BE2C (cell line): ENCODE measurements around the gene CLIC5.

ENCODE experiments used
- DNase-seq: peaks from one replicate; pipeline ENCODE4 v3.0.0-alpha.2; 2020
- H3K27me3 ChIP-seq: fragments of 250-450 bp; sonication (Bioruptor Pico); 2 replicates; pipeline ENCODE4 v1.5.1; 2020; ENCODE audit warnings: mild to moderate bottlenecking
- H3K36me3 ChIP-seq: fragments of 250-450 bp; sonication (Bioruptor Pico); 2 replicates; pipeline ENCODE4 v1.5.1; 2020; ENCODE audit warnings: mild to moderate bottlenecking
- H3K4me1 ChIP-seq: fragments of 250-450 bp; sonication (Bioruptor Pico); 2 replicates; pipeline ENCODE4 v1.5.1; 2020
- H3K4me3 ChIP-seq: 2 replicates; pipeline ENCODE4 v1.5.1; 2011; ENCODE audit warnings: low read depth, low read length
- H3K9me3 ChIP-seq: fragments of 250-450 bp; sonication (Bioruptor Pico); 2 replicates; pipeline ENCODE4 v1.5.1; 2020
- TF ChIP-seq, protein P1 (sequence below): IDR thresholded peaks from 2 replicates; pipeline ENCODE4 v1.5.1; 2012; ENCODE audit warnings: mild to moderate bottlenecking, low read depth, low read length

The CLIC5 gene

DNA sequence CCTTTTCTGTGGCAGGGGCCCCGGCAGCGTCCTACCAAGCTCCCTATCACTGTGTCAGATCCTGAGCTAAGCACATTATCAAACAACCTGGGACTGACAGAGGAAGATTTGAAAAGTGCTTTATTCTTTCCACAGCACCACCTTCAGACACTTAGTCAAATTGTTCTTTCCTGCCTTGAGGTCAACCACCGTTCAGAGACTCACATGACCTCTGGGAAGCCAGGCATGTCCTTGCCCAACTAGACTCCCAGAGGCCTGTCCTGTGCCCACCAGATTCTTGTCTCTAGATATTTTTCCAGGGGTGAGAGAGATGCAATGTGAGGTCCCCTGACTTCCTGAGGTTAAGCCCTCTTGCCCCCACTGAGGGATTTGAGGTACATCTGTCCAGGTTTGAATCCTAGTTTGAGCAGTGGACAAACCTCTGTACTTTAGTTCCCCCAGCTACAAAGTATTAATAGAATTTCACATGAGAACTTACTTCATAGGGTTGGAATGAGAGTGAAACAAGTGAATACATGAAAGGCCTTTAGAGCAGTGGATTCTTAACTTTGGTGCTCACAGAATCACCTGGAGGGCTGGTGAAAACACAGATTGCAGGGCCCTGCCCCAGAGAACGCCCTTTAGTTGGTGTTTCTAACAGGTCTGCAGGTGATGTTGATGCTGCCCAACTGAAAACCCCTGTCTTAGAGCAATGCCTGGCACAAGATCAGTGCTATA lies 179.8 kb downstream of the CLIC5 start:
- no peak for DNase-seq
- no peaks in the 10 kb centered on the region for H3K27me3 ChIP-seq
- no peaks in the 10 kb centered on the region for H3K9me3 ChIP-seq
- no peaks in the 10 kb centered on the region for H3K36me3 ChIP-seq
- H3K4me3 ChIP-seq, result no peak overlapping the region
- no peaks in the 10 kb centered on the region for H3K4me1 ChIP-seq
- TF ChIP-seq, protein P1, sequence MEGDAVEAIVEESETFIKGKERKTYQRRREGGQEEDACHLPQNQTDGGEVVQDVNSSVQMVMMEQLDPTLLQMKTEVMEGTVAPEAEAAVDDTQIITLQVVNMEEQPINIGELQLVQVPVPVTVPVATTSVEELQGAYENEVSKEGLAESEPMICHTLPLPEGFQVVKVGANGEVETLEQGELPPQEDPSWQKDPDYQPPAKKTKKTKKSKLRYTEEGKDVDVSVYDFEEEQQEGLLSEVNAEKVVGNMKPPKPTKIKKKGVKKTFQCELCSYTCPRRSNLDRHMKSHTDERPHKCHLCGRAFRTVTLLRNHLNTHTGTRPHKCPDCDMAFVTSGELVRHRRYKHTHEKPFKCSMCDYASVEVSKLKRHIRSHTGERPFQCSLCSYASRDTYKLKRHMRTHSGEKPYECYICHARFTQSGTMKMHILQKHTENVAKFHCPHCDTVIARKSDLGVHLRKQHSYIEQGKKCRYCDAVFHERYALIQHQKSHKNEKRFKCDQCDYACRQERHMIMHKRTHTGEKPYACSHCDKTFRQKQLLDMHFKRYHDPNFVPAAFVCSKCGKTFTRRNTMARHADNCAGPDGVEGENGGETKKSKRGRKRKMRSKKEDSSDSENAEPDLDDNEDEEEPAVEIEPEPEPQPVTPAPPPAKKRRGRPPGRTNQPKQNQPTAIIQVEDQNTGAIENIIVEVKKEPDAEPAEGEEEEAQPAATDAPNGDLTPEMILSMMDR, result no peak

- Histone ChIP-seq H3K4me3 (no peak overlapping the region), H3K4me1 (no peaks in the 10 kb centered on the region), H3K36me3 (no peaks in the 10 kb centered on the region), H3K9me3 (no peaks in the 10 kb centered on the region), H3K27me3 (no peaks in the 10 kb centered on the region)
- no peak for DNase-seq
- TF ChIP-seq, protein P1, result no peak
These were observed 183.6 kb downstream of the CLIC5 start for GRCh38 chr6:45832063-45832462.
